Colon (tissue), 2 donors: Measurements from ENCODE around the gene GALNT18.

ENCODE experiments used
- FAIRE-seq: peaks from 2 replicates; lab custom pipeline; 2012; peaks lifted over from hg19 to GRCh38; lab: Jason Lieb, UNC
- donor health status: control.
- donor health status: control.

GALNT18 gene

GRCh38 chr11:11236498-11237059 lies 385.2 kb downstream of the GALNT18 start:
- FAIRE-seq: no peak

GRCh38 chr11:11231763-11232162 lies 390.0 kb downstream of the GALNT18 start:
- FAIRE-seq: no peak

- FAIRE-seq: no peak
Measured at GRCh38 chr11:11230802-11231562, 390.8 kb downstream of the GALNT18 start.

- no peak for FAIRE-seq
Measured at GRCh38 chr11:11230087-11230486, 391.7 kb downstream of the GALNT18 start.

- no peak for FAIRE-seq
Measured at GRCh38 chr11:11229647-11230046, 392.2 kb downstream of the GALNT18 start.

- no peak for FAIRE-seq
Measured at GRCh38 chr11:11227296-11228085, 394.3 kb downstream of the GALNT18 start.
